HepG2 (cell line): ENCODE measurements around the gene ENTPD2. TPM values are rescaled to one million over a fixed set of nuclear protein-coding genes. Genes with fewer than 3 reads are reported as not detected.
A peak's percentile ranks its signal among the peaks of the same experiment; 100 is the strongest.

ENCODE experiments used
- ATF2 ChIP-seq: sonication (generic); formaldehyde crosslinking; IDR thresholded peaks from 2 replicates; pipeline ENCODE4 v1.4.0; 2020; ENCODE audit warnings: missing genetic modification reagents
- CSRNP2 ChIP-seq: sonication (generic); formaldehyde crosslinking; conservative IDR thresholded peaks from 2 replicates; pipeline ENCODE4 v1.8.0; 2022; ENCODE audit warnings: low read depth, missing genetic modification reagents
- ERF ChIP-seq: IDR thresholded peaks from 2 replicates; pipeline ENCODE4 v1.6.1; 2018; ENCODE audit warnings: missing biosample characterization, missing genetic modification reagents
- GRHL1 ChIP-seq: sonication (generic); formaldehyde crosslinking; conservative IDR thresholded peaks from 2 replicates; pipeline ENCODE4 v1.8.0; 2022; ENCODE audit warnings: missing genetic modification reagents
- HDAC6 ChIP-seq: fragments of 200-600 bp; sonication (generic); IDR thresholded peaks from 2 replicates; pipeline ENCODE4 v1.7.0; 2017; ENCODE audit warnings: mild to moderate bottlenecking, antibody characterized with exemption, low read length, low read depth
- HOXD1 ChIP-seq: sonication (generic); formaldehyde crosslinking; IDR thresholded peaks from 2 replicates; pipeline ENCODE4 v1.5.0; 2020; ENCODE audit warnings: missing genetic modification reagents
- NCOA1 ChIP-seq: sonication (generic); formaldehyde crosslinking; IDR thresholded peaks from 2 replicates; pipeline ENCODE4 v1.9.0; 2021; ENCODE audit warnings: missing genetic modification reagents
- PHF8 ChIP-seq: sonication (generic); formaldehyde crosslinking; IDR thresholded peaks from 2 replicates; pipeline ENCODE4 v1.5.0; 2020; ENCODE audit warnings: missing genetic modification reagents
- PRDM4 ChIP-seq: sonication (generic); formaldehyde crosslinking; IDR thresholded peaks from 2 replicates; pipeline ENCODE4 v1.9.0; 2021; ENCODE audit warnings: missing genetic modification reagents, borderline replicate concordance
- SAP130 ChIP-seq: IDR thresholded peaks from 2 replicates; pipeline ENCODE4 v1.6.1; 2016; ENCODE audit warnings: low read depth
- SIX4 ChIP-seq: sonication (generic); formaldehyde crosslinking; IDR thresholded peaks from 2 replicates; pipeline ENCODE4 v1.4.0; 2020; ENCODE audit warnings: missing genetic modification reagents
- TMF1 ChIP-seq: sonication (generic); formaldehyde crosslinking; IDR thresholded peaks from 2 replicates; pipeline ENCODE4 v1.8.1; 2022; ENCODE audit warnings: low read depth, missing genetic modification reagents
- ZBTB46 ChIP-seq: sonication (generic); formaldehyde crosslinking; IDR thresholded peaks from 2 replicates; pipeline ENCODE4 v1.4.0; 2020; ENCODE audit warnings: mild to moderate bottlenecking, missing genetic modification reagents, borderline replicate concordance
- ZNF276 ChIP-seq: sonication (generic); formaldehyde crosslinking; IDR thresholded peaks from 2 replicates; pipeline ENCODE4 v1.4.0; 2020; ENCODE audit warnings: mild to moderate bottlenecking, low read depth, missing genetic modification reagents
- ZNF501 ChIP-seq: sonication (generic); formaldehyde crosslinking; IDR thresholded peaks from 2 replicates; pipeline ENCODE4 v1.5.1; 2020; ENCODE audit warnings: mild to moderate bottlenecking, moderate library complexity, missing genetic modification reagents
- ZNF546 ChIP-seq: sonication (generic); formaldehyde crosslinking; conservative IDR thresholded peaks from 2 replicates; pipeline ENCODE4 v1.8.1; 2023; ENCODE audit warnings: mild to moderate bottlenecking, missing genetic modification reagents
- ZNF781 ChIP-seq: sonication (generic); formaldehyde crosslinking; IDR thresholded peaks from 2 replicates; pipeline ENCODE4 v1.5.1; 2020; ENCODE audit warnings: borderline replicate concordance, mild to moderate bottlenecking, missing genetic modification reagents; ENCODE audit errors: not compliant biosample characterization
- ZNF878 ChIP-seq: sonication (generic); formaldehyde crosslinking; IDR thresholded peaks from 2 replicates; pipeline ENCODE4 v1.8.1; 2023; ENCODE audit warnings: mild to moderate bottlenecking, missing genetic modification reagents, moderate library complexity
- polyA plus RNA-seq, 8 experiments: library from polyadenylated mRNA; depleted of rRNA in 3 of 8; stranded (reverse) in 7 of 8; unstranded in 1 of 8; fragments of >200 nt; fragmentation: Illumina TruSeq in 4 of 8; extraction: Trizol in 4 of 8; gene quantifications; 2 replicates each; pipeline versions ENCODE4 v1.2.1 to v1.2.3, GENCODE V29; 2011 to 2016; ENCODE audit warnings: low read depth in 4 of 8, missing spikeins in 1 of 8, mixed read lengths in 1 of 8; ENCODE audit not compliant: insufficient read depth in 1 of 8
- total RNA-seq, 5 experiments: library from RNA; depleted of rRNA; stranded (reverse); fragments of >200 nt; fragmentation: Illumina TruSeq; extraction: Trizol; gene quantifications; 2 replicates each; pipeline ENCODE4 v1.2.3, GENCODE V29; 2016; ENCODE audit warnings: low read depth in 1 of 5

ENTPD2 gene
- total and polyA plus RNA-seq, 2 of the 13 experiments (the other 11 are each of a cell fraction or from before 2014, with no cell fraction given): 0.95 to 3.2 TPM

GRCh38 chr9:137034709-137035506, 19.0 kb downstream of the ENTPD2 start (continued):
- TF ChIP-seq ZNF781 (CRISPR knock-in tag) (no peak), ZNF546 (peak; percentile 68; the same call in 1 of the 2 replicates), ZNF501 (CRISPR knock-in tag) (peak; percentile 41; the same call in 1 of the 2 replicates), ZNF878 (CRISPR knock-in tag) (no peak), TMF1 (CRISPR knock-in tag) (no peak), SIX4 (no peak), HDAC6 (no peak), PRDM4 (CRISPR knock-in tag) (no peak), ZBTB46 (no peak), ZNF276 (CRISPR knock-in tag) (0 out of 2 replicates have a peak, but pooled peaks have one; percentile 40), HOXD1 (CRISPR knock-in tag) (no peak), ATF2 (CRISPR knock-in tag) (peak; percentile 59; the same call in 1 of the 2 replicates), GRHL1 (CRISPR knock-in tag) (no peak), CSRNP2 (CRISPR knock-in tag) (no peak), NCOA1 (CRISPR knock-in tag) (no peak), ERF (no peak), PHF8 (CRISPR knock-in tag) (no peak), SAP130 (CRISPR knock-in tag) (peak; percentile 36)
